Stimulated activated CD8-positive, alpha-beta memory T cell treated with anti-CD3 and anti-CD28 coated beads, Interleukin-12 subunit alpha, Interleukin-12 subunit beta, amount 100 ng/mL, for 1 hour (primary cell): Measurements from ENCODE around the gene MYMK.

Source experiments
- DNase-seq: peaks from one replicate; pipeline ENCODE4 v3.0.0-alpha.2; 2020; ENCODE audit warnings: low read depth

Gene MYMK

GRCh38 chr9:133499892-133500270 lies 24.9 kb downstream of the MYMK start:
- no peak for DNase-seq

GRCh38 chr9:133499132-133499891 lies 25.4 kb downstream of the MYMK start:
- DNase-seq, result no peak

GRCh38 chr9:133496861-133497842 lies 27.6 kb downstream of the MYMK start:
- DNase-seq, result no peak

GRCh38 chr9:133495327-133496293 lies 29.1 kb downstream of the MYMK start:
- no peak for DNase-seq

- no peak for DNase-seq
Observed at GRCh38 chr9:133494636-133495326, 30.0 kb downstream of the MYMK start.

GRCh38 chr9:133493845-133494540 lies 30.8 kb downstream of the MYMK start:
- DNase-seq, result no peak

GRCh38 chr9:133493428-133493827 lies 31.3 kb downstream of the MYMK start:
- no peak for DNase-seq

GRCh38 chr9:133492061-133493021 lies 32.4 kb downstream of the MYMK start:
- no peak for DNase-seq

GRCh38 chr9:133491656-133491925 lies 33.2 kb downstream of the MYMK start:
- DNase-seq, result no peak

GRCh38 chr9:133490865-133491655 lies 33.7 kb downstream of the MYMK start:
- no peak for DNase-seq

- no peak for DNase-seq
Observed at GRCh38 chr9:133490201-133490681, 34.5 kb downstream of the MYMK start.

GRCh38 chr9:133489253-133490190 lies 35.2 kb downstream of the MYMK start:
- DNase-seq, result no peak

- DNase-seq, result no peak
Observed at GRCh38 chr9:133488686-133489252, 36.0 kb downstream of the MYMK start.

- DNase-seq, result no peak
Observed at GRCh38 chr9:133487331-133487725, 37.4 kb downstream of the MYMK start.

GRCh38 chr9:133485531-133486260 lies 39.1 kb downstream of the MYMK start:
- no peak for DNase-seq

GRCh38 chr9:133484671-133485437 lies 39.9 kb downstream of the MYMK start:
- no peak for DNase-seq
